HEK293 (cell line): ENCODE results near the gene PCDHGC4.

Experiments
- CTCF ChIA-PET: fragments of 350-600 bp; formaldehyde crosslinking; extraction: SDS; loops from one replicate; lab custom pipeline; 2021; ENCODE audit warnings: antibody characterized with exemption; lab: Yijun Ruan, JAX
- POLR2A ChIA-PET: fragments of 300-600 bp; formaldehyde crosslinking; extraction: SDS; loops from one replicate; lab custom pipeline; 2020; ENCODE audit warnings: antibody characterized with exemption, inconsistent platforms; lab: Yijun Ruan, JAX
- H3K27ac ChIP-seq: fragments of 200-500 bp; sonication (Bioruptor generic); 2 replicates; pipeline ENCODE4 v1.5.1; 2014; ENCODE audit warnings: low read depth, low read length, control low read depth, inconsistent platforms; ENCODE audit errors: extremely low read depth
- H3K36me3 ChIP-seq, 2 experiments: fragments of 200-500 bp in 1 of 2; sonication (Bioruptor generic) in 1 of 2; 1 replicate in 1 of 2; 2 replicates in 1 of 2; pipeline ENCODE4 v1.5.1; 2014 to 2017; ENCODE audit warnings: inconsistent platforms in 2 of 2, low read length in 2 of 2; ENCODE audit not compliant: control insufficient read depth in 2 of 2, insufficient read depth in 1 of 2
- H3K4me1 ChIP-seq: fragments of 200-500 bp; sonication (Bioruptor generic); 2 replicates; pipeline ENCODE4 v1.5.1; 2014; ENCODE audit warnings: mild to moderate bottlenecking, low read length, inconsistent platforms; ENCODE audit not compliant: control insufficient read depth, insufficient read depth
- H3K4me3 ChIP-seq: 2 replicates; pipeline ENCODE4 v1.5.1; 2011; ENCODE audit warnings: low read depth, mild to moderate bottlenecking, control low read depth, low read length, moderate library complexity
- H3K9me3 ChIP-seq: fragments of 200-500 bp; sonication (Bioruptor generic); 2 replicates; pipeline ENCODE4 v1.5.1; 2014; ENCODE audit warnings: low read depth, low read length, inconsistent platforms; ENCODE audit not compliant: control insufficient read depth, insufficient read depth
- KLF10 ChIP-seq: fragments of 450-650 bp; IDR thresholded peaks from 2 replicates; pipeline ENCODE4 v1.5.1; 2018; ENCODE audit warnings: missing biosample characterization, mild to moderate bottlenecking, missing genetic modification characterization
- OSR2 ChIP-seq: fragments of 450-650 bp; formaldehyde crosslinking; IDR thresholded peaks from 2 replicates; pipeline ENCODE4 v1.5.1; 2016; ENCODE audit warnings: missing biosample characterization, missing genetic modification characterization
- PRDM1 ChIP-seq: fragments of 450-650 bp; formaldehyde crosslinking; IDR thresholded peaks from 2 replicates; pipeline ENCODE4; 2016; ENCODE audit warnings: missing biosample characterization, missing genetic modification characterization
- RBAK ChIP-seq: fragments of 450-650 bp; formaldehyde crosslinking; IDR thresholded peaks from 2 replicates; pipeline ENCODE4 v1.5.1; 2016; ENCODE audit warnings: missing biosample characterization, missing genetic modification characterization
- SALL2 ChIP-seq: fragments of 450-650 bp; formaldehyde crosslinking; IDR thresholded peaks from 2 replicates; pipeline ENCODE4 v1.5.0; 2017; ENCODE audit warnings: missing biosample characterization, mild to moderate bottlenecking, missing genetic modification characterization, borderline replicate concordance
- SP2 ChIP-seq: fragments of 450-650 bp; formaldehyde crosslinking; IDR thresholded peaks from 2 replicates; pipeline ENCODE4 v1.5.1; 2016; ENCODE audit warnings: missing biosample characterization, missing genetic modification characterization
- TRIM28 ChIP-seq: IDR thresholded peaks from 2 replicates; pipeline ENCODE4 v1.6.1; 2011; ENCODE audit warnings: low read length, control low read depth, borderline replicate concordance
- YY2 ChIP-seq: fragments of 450-650 bp; formaldehyde crosslinking; IDR thresholded peaks from 2 replicates; pipeline ENCODE4 v1.5.1; 2016; ENCODE audit warnings: missing biosample characterization, missing genetic modification characterization
- ZBTB17 ChIP-seq: fragments of 450-650 bp; formaldehyde crosslinking; IDR thresholded peaks from 2 replicates; pipeline ENCODE4 v1.5.1; 2016; ENCODE audit warnings: missing biosample characterization, missing genetic modification characterization
- ZFP37 ChIP-seq: fragments of 450-650 bp; formaldehyde crosslinking; IDR thresholded peaks from 2 replicates; pipeline ENCODE4 v1.5.1; 2016; ENCODE audit warnings: missing biosample characterization, missing genetic modification characterization
- ZIC2 ChIP-seq: fragments of 450-650 bp; formaldehyde crosslinking; IDR thresholded peaks from 2 replicates; pipeline ENCODE4 v1.5.1; 2016; ENCODE audit warnings: missing biosample characterization, missing genetic modification characterization
- ZNF155 ChIP-seq: fragments of 450-650 bp; formaldehyde crosslinking; IDR thresholded peaks from 2 replicates; pipeline ENCODE4 v1.5.1; 2016; ENCODE audit warnings: missing biosample characterization, missing genetic modification characterization
- ZNF2 ChIP-seq: fragments of 450-650 bp; formaldehyde crosslinking; IDR thresholded peaks from 2 replicates; pipeline ENCODE4 v1.5.1; 2016; ENCODE audit warnings: missing biosample characterization, missing genetic modification characterization
- ZNF214 ChIP-seq: fragments of 450-650 bp; formaldehyde crosslinking; IDR thresholded peaks from 2 replicates; pipeline ENCODE4 v1.5.1; 2017; ENCODE audit warnings: missing biosample characterization, mild to moderate bottlenecking, missing genetic modification characterization, borderline replicate concordance
- ZNF341 ChIP-seq: fragments of 450-650 bp; formaldehyde crosslinking; IDR thresholded peaks from 2 replicates; pipeline ENCODE4; 2016; ENCODE audit warnings: low read depth, missing biosample characterization, missing genetic modification characterization
- ZNF394 ChIP-seq: fragments of 450-650 bp; formaldehyde crosslinking; IDR thresholded peaks from 2 replicates; pipeline ENCODE4 v1.5.1; 2016; ENCODE audit warnings: missing biosample characterization, missing genetic modification characterization, mild to moderate bottlenecking, moderate library complexity, borderline replicate concordance
- ZNF416 ChIP-seq: fragments of 450-650 bp; formaldehyde crosslinking; IDR thresholded peaks from 2 replicates; pipeline ENCODE4 v1.5.1; 2016; ENCODE audit warnings: missing biosample characterization, missing genetic modification characterization
- ZNF433 ChIP-seq: fragments of 450-650 bp; formaldehyde crosslinking; IDR thresholded peaks from 2 replicates; pipeline ENCODE4 v1.5.1; 2016; ENCODE audit warnings: missing biosample characterization, missing genetic modification characterization, low read depth
- ZNF777 ChIP-seq: fragments of 450-650 bp; formaldehyde crosslinking; IDR thresholded peaks from 2 replicates; pipeline ENCODE4 v1.5.1; 2017; ENCODE audit warnings: missing biosample characterization, missing genetic modification characterization, borderline replicate concordance
- ZNF792 ChIP-seq: fragments of 450-650 bp; formaldehyde crosslinking; IDR thresholded peaks from 2 replicates; pipeline ENCODE4 v1.5.1; 2016; ENCODE audit warnings: missing biosample characterization, missing genetic modification characterization
- ZNF837 ChIP-seq: fragments of 450-650 bp; formaldehyde crosslinking; IDR thresholded peaks from 2 replicates; pipeline ENCODE4 v1.5.1; 2016; ENCODE audit warnings: missing biosample characterization, missing genetic modification characterization
- ZSCAN23 ChIP-seq: fragments of 450-650 bp; formaldehyde crosslinking; IDR thresholded peaks from 2 replicates; pipeline ENCODE4 v1.5.1; 2016; ENCODE audit warnings: missing biosample characterization, missing genetic modification characterization
- TF ChIP-seq, protein P1 (sequence below): fragments of 450-650 bp; formaldehyde crosslinking; IDR thresholded peaks from 2 replicates; pipeline ENCODE4 v1.5.1; 2016; ENCODE audit warnings: missing biosample characterization, missing genetic modification characterization, low read depth
- TF ChIP-seq, protein P2 (sequence below): fragments of 450-650 bp; formaldehyde crosslinking; IDR thresholded peaks from 2 replicates; pipeline ENCODE4 v1.5.1; 2016; ENCODE audit warnings: missing biosample characterization, missing genetic modification characterization
- TF ChIP-seq, protein P3 (sequence below): fragments of 450-650 bp; formaldehyde crosslinking; IDR thresholded peaks from 2 replicates; pipeline ENCODE4 v1.5.1; 2016; ENCODE audit warnings: missing biosample characterization, missing genetic modification characterization, borderline replicate concordance
- TF ChIP-seq, protein P4 (sequence below): fragments of 450-650 bp; formaldehyde crosslinking; IDR thresholded peaks from 2 replicates; pipeline ENCODE4 v1.5.1; 2016; ENCODE audit warnings: missing biosample characterization, missing genetic modification characterization

The PCDHGC4 gene

DNA sequence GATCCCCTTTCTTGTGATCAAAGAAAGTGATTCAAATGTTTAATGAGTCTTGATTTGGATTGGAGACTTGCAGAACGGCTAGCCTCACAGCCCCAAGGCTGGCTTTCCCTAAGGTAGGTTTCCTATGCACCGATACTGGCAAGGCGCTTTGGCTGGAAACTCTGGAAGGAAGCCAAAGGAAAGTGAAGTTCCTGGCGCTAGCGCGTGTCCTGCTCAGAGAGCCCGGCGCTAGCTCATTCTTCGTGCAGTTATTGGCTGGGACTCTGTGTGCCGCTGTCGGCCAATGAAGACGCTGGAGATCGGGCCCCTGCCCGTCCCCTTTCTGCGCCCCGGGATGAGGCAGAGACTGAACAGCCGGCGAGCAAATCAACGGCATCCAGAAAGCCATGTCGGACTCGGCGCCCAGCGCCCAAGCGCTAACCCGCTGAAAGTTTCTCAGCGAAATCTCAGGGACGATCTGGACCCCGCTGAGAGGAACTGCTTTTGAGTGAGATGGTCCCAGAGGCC lies 9.2 kb upstream of the PCDHGC4 start, which contains the start of gene PCDHGC3 (continued):
- TF ChIP-seq SP2 (tag by site-specific recombination) (peak; percentile 82), ZIC2 (tag by site-specific recombination) (peak; percentile 51; the same call in 1 of the 2 replicates), ZNF155 (no peak), ZNF394 (tag by site-specific recombination) (peak; percentile 29; the same call in 1 of the 2 replicates), ZNF416 (tag by site-specific recombination) (no peak), ZNF433 (no peak), KLF10 (tag by site-specific recombination) (peak; percentile 63; the same call in 1 of the 2 replicates), SALL2 (no peak), PRDM1 (peak; percentile 57; the same call in 1 of the 2 replicates), ZNF792 (no peak), ZNF837 (tag by site-specific recombination) (no peak), ZNF341 (tag by site-specific recombination) (peak; percentile 69), OSR2 (tag by site-specific recombination) (no peak), ZNF214 (no peak), ZFP37 (tag by site-specific recombination) (0 out of 2 replicates have a peak, but pooled peaks have one; percentile 28), RBAK (tag by site-specific recombination) (no peak)
- TF ChIP-seq, protein P1, sequence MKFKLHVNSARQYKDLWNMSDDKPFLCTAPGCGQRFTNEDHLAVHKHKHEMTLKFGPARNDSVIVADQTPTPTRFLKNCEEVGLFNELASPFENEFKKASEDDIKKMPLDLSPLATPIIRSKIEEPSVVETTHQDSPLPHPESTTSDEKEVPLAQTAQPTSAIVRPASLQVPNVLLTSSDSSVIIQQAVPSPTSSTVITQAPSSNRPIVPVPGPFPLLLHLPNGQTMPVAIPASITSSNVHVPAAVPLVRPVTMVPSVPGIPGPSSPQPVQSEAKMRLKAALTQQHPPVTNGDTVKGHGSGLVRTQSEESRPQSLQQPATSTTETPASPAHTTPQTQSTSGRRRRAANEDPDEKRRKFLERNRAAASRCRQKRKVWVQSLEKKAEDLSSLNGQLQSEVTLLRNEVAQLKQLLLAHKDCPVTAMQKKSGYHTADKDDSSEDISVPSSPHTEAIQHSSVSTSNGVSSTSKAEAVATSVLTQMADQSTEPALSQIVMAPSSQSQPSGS (tag by site-specific recombination): no peak
- TF ChIP-seq, protein P2, sequence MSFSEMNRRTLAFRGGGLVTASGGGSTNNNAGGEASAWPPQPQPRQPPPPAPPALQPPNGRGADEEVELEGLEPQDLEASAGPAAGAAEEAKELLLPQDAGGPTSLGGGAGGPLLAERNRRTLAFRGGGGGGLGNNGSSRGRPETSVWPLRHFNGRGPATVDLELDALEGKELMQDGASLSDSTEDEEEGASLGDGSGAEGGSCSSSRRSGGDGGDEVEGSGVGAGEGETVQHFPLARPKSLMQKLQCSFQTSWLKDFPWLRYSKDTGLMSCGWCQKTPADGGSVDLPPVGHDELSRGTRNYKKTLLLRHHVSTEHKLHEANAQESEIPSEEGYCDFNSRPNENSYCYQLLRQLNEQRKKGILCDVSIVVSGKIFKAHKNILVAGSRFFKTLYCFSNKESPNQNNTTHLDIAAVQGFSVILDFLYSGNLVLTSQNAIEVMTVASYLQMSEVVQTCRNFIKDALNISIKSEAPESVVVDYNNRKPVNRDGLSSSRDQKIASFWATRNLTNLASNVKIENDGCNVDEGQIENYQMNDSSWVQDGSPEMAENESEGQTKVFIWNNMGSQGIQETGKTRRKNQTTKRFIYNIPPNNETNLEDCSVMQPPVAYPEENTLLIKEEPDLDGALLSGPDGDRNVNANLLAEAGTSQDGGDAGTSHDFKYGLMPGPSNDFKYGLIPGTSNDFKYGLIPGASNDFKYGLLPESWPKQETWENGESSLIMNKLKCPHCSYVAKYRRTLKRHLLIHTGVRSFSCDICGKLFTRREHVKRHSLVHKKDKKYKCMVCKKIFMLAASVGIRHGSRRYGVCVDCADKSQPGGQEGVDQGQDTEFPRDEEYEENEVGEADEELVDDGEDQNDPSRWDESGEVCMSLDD (tag by site-specific recombination): peak; percentile 35; the same call in 1 of the 2 replicates
- TF ChIP-seq, protein P3, sequence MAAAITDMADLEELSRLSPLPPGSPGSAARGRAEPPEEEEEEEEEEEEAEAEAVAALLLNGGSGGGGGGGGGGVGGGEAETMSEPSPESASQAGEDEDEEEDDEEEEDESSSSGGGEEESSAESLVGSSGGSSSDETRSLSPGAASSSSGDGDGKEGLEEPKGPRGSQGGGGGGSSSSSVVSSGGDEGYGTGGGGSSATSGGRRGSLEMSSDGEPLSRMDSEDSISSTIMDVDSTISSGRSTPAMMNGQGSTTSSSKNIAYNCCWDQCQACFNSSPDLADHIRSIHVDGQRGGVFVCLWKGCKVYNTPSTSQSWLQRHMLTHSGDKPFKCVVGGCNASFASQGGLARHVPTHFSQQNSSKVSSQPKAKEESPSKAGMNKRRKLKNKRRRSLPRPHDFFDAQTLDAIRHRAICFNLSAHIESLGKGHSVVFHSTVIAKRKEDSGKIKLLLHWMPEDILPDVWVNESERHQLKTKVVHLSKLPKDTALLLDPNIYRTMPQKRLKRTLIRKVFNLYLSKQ (tag by site-specific recombination): no peak

DNA sequence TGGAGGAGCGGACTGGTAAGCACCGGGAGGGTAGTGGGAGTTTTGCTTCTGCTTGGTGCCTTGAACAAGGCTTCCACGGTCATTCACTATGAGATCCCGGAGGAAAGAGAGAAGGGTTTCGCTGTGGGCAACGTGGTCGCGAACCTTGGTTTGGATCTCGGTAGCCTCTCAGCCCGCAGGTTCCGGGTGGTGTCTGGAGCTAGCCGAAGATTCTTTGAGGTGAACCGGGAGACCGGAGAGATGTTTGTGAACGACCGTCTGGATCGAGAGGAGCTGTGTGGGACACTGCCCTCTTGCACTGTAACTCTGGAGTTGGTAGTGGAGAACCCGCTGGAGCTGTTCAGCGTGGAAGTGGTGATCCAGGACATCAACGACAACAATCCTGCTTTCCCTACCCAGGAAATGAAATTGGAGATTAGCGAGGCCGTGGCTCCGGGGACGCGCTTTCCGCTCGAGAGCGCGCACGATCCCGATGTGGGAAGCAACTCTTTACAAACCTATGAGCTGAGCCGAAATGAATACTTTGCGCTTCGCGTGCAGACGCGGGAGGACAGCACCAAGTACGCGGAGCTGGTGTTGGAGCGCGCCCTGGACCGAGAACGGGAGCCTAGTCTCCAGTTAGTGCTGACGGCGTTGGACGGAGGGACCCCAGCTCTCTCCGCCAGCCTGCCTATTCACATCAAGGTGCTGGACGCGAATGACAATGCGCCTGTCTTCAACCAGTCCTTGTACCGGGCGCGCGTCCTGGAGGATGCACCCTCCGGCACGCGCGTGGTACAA lies 8.5 kb upstream of the PCDHGC4 start:
- ChIA-PET CTCF (interaction anchor here (0.6 to 2.1 kb wide), 14 partner anchors 10 to 157 kb away, joined by 3 to 16 read pairs (median 5); partner anchors contain the start of genes PCDHGA11 and PCDHGB7), POLR2A (interaction anchor here (0.8 to 1.8 kb wide), 8 partner anchors 9 to 81 kb away, joined by 3 to 11 read pairs (median 5); partner anchors contain the start of genes PCDHGC4 and PCDHGC5)
- H3K4me3 ChIP-seq: peak overlapping the region; percentile 44
- H3K27ac ChIP-seq: peak overlapping the region; percentile 43; the same call in 1 of the 2 replicates
- no peaks in the 10 kb centered on the region for H3K9me3 ChIP-seq
- H3K36me3 ChIP-seq: no peaks in the 10 kb centered on the region
- 0 out of 2 replicates have a peak, but pooled peaks cover 4% of the 10 kb centered on the region for H3K4me1 ChIP-seq
- TF ChIP-seq ZSCAN23 (tag by site-specific recombination) (0 out of 2 replicates have a peak, but pooled peaks have one; percentile 22), YY2 (tag by site-specific recombination) (no peak), TRIM28 (0 out of 2 replicates have a peak, but pooled peaks have one; percentile 63), ZBTB17 (tag by site-specific recombination) (peak; percentile 19), ZNF777 (tag by site-specific recombination) (no peak; the same call in 1 of the 2 replicates), ZNF341 (tag by site-specific recombination) (0 out of 2 replicates have a peak, but pooled peaks have one; percentile 14), RBAK (tag by site-specific recombination) (no peak), ZNF2 (tag by site-specific recombination) (0 out of 2 replicates have a peak, but pooled peaks have one; percentile 14)
- TF ChIP-seq, protein P4, sequence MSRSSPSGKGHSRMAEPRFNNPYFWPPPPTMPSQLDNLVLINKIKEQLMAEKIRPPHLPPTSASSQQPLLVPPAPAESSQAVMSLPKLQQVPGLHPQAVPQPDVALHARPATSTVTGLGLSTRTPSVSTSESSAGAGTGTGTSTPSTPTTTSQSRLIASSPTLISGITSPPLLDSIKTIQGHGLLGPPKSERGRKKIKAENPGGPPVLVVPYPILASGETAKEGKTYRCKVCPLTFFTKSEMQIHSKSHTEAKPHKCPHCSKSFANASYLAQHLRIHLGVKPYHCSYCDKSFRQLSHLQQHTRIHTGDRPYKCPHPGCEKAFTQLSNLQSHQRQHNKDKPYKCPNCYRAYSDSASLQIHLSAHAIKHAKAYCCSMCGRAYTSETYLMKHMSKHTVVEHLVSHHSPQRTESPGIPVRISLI (tag by site-specific recombination): no peak
